ENCODE measurements around the gene PRSS37. TPM values are rescaled to one million over a fixed set of nuclear protein-coding genes. Genes with fewer than 3 reads are reported as not detected.
"Not testable (repeated sequence)": the region's sequence is repeated elsewhere in the genome, so short reads cannot be mapped to it uniquely, and the experiment has no call there.

The PRSS37 gene
- total and polyA plus RNA-seq, 2 of the 13 experiments (the other 11 are each of a cell fraction or from before 2014, with no cell fraction given), result not detected

DNA sequence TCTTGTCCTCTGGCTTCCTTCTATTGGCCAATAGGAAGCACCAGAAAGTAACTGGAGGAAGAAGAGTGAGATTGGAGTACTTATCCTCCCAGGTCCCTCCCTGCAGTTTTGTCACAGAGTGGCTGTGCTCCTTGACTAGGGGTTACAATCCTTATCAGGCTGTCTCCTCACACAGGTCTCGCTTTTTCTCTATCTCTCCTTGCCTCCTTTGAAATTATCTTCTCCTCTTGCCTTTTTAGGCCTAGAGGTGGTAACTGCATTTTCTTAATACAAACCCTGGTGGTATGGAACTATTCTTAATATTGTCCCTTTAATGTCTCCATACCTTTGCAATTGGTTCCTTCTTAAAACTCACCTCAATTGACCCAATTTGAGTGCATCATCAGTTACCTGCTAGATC is 2.7 kb downstream of the PRSS37 start (continued):
- TF ChIP-seq ZNF772 (CRISPR knock-in tag; IDR thresholded peaks at IDR 0.05), result no peak
- TF ChIP-seq MTF1 (CRISPR knock-in tag; IDR thresholded peaks at IDR 0.05), result no peak

GRCh38 chr7:141837683-141838082 is 3.6 kb downstream of the PRSS37 start:
- no peak overlapping the region for H2AFZ ChIP-seq (ENCODE audit: low read length)
- H3K4me1 ChIP-seq (ENCODE audit: insufficient read depth, low read length), result no peaks in the 10 kb centered on the region
- in situ Hi-C loops (cut with HindIII; ENCODE audit: extremely low pct_ligation_motif_present, low pct_unique_long_range_greater_than_20kb) (no loop called here), intact Hi-C loops (cut with micrococcal nuclease; ENCODE audit: unreplicated experiment) (no loop called here)
- H4K20me1 ChIP-seq (ENCODE audit: insufficient read depth, low read length), result no peaks in the 10 kb centered on the region
- H3K4me3 ChIP-seq (replicated peaks in 1 of 3; ENCODE audit: insufficient read depth in 1 of 3, low read depth in 2 of 3, low read length in 3 of 3), result no peak overlapping the region
- no peaks in the 10 kb centered on the region for H3K36me3 ChIP-seq (replicated peaks in 1 of 2; ENCODE audit: control insufficient read depth in 1 of 2, insufficient read depth in 2 of 2, low read length in 2 of 2)
- BruUV-seq (replicated peaks), result no TSS peak
- ATAC-seq, result no peak
- no peak for TF ChIP-seq SAP130 (CRISPR knock-in tag; IDR thresholded peaks at IDR 0.05; ENCODE audit: low read depth)
- TF ChIP-seq SP5 (CRISPR knock-in tag; IDR thresholded peaks at IDR 0.05; ENCODE audit: borderline replicate concordance, low read depth), result no peak
- no peak for TF ChIP-seq MIER2 (CRISPR knock-in tag; IDR thresholded peaks at IDR 0.05)
- no peak for TF ChIP-seq IKZF4 (CRISPR knock-in tag; IDR thresholded peaks at IDR 0.05; ENCODE audit: borderline replicate concordance, low read depth, not compliant biosample characterization)
- TF ChIP-seq ZBTB42 (CRISPR knock-in tag; IDR thresholded peaks at IDR 0.05), result no peak
- no peak for TF ChIP-seq NFE2L2 (IDR thresholded peaks at IDR 0.05; ENCODE audit: low read length)
- no peak for TF ChIP-seq MED8 (CRISPR knock-in tag; IDR thresholded peaks at IDR 0.05; ENCODE audit: insufficient replicate concordance)
- TF ChIP-seq NCOA2 (CRISPR knock-in tag; IDR thresholded peaks at IDR 0.05), result no peak
- no peak for TF ChIP-seq ARNT (IDR thresholded peaks at IDR 0.05)
- TF ChIP-seq PCBP2 (optimal IDR thresholded peaks at IDR 0.05; ENCODE audit: low read depth, low read length, poor library complexity, severe bottlenecking), result no peak
- TF ChIP-seq EP300 (IDR thresholded peaks at IDR 0.05; ENCODE audit: low read depth in 2 of 2, low read length in 2 of 2), result no peak
- TF ChIP-seq EP300 (CRISPR knock-in tag; IDR thresholded peaks at IDR 0.05; ENCODE audit: borderline replicate concordance), result no peak
- TF ChIP-seq ZNF460 (CRISPR knock-in tag; IDR thresholded peaks at IDR 0.05; ENCODE audit: borderline replicate concordance), result no peak
- POLR2A ChIA-PET, result no interaction called here
- DNase-seq (ENCODE audit: low spot score), result no peak
- H3K79me2 ChIP-seq (ENCODE audit: insufficient read depth, low read length), result no peaks in the 10 kb centered on the region
- H3K27ac ChIP-seq (ENCODE audit: extremely low read length, insufficient read depth, low read length), result no peak overlapping the region
- no peak overlapping the region for H3K4me2 ChIP-seq (ENCODE audit: low read depth, low read length)
- FAIRE-seq, result no peak
- whole genome bisulfite sequencing (ENCODE audit: low lambda C conversion rate), result 87% methylated on average over 5 of the region's 5 CpGs
- no peak overlapping the region for H3K9ac ChIP-seq (ENCODE audit: insufficient read depth, low read depth, low read length)
- H3K9me3 ChIP-seq (ENCODE audit: low read length), result no peaks in the 10 kb centered on the region
- CTCF ChIA-PET (ENCODE audit: low intra/inter-chr PET ratio, low total read pairs), result no interaction called here
- H3K27me3 ChIP-seq (ENCODE audit: control insufficient read depth in 1 of 2, insufficient read depth in 2 of 2, low read length in 2 of 2), result no peaks in the 10 kb centered on the region

DNA sequence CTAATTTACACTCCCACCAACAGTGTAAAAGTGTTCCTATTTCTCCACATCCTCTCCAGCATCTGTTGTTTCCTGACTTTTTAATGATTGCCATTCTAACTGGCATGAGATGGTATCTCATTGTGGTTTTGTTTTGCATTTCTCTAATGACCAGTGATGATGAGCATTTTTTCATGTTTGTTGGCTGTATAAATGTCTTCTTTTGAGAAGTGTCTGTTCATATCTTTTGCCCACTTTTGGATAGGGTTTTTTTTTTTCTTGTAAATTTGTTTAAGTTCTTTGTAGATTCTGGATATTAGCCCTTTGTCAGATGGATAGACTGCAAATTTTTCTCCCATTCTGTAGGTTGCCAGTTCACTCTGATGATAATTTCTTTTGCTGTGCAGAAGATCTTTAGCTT is 18.9 kb downstream of the PRSS37 start:
- H2AFZ ChIP-seq (ENCODE audit: low read length); POLR2A ChIA-PET; CTCF ChIA-PET (ENCODE audit: low intra/inter-chr PET ratio, low total read pairs); H3K27me3 ChIP-seq (ENCODE audit: control insufficient read depth in 1 of 2, insufficient read depth in 2 of 2, low read length in 2 of 2); H3K36me3 ChIP-seq (replicated peaks in 1 of 2; ENCODE audit: control insufficient read depth in 1 of 2, insufficient read depth in 2 of 2, low read length in 2 of 2); ATAC-seq; intact Hi-C loops (cut with micrococcal nuclease; ENCODE audit: unreplicated experiment); FAIRE-seq; H3K4me2 ChIP-seq (ENCODE audit: low read depth, low read length); H3K27ac ChIP-seq (ENCODE audit: extremely low read length, insufficient read depth, low read length); in situ Hi-C loops (cut with HindIII; ENCODE audit: extremely low pct_ligation_motif_present, low pct_unique_long_range_greater_than_20kb); H3K79me2 ChIP-seq (ENCODE audit: insufficient read depth, low read length); BruUV-seq (replicated peaks); H3K9ac ChIP-seq (ENCODE audit: insufficient read depth, low read depth, low read length); H4K20me1 ChIP-seq (ENCODE audit: insufficient read depth, low read length); H3K4me1 ChIP-seq (ENCODE audit: insufficient read depth, low read length); DNase-seq (ENCODE audit: low spot score); H3K4me3 ChIP-seq (replicated peaks in 1 of 3; ENCODE audit: insufficient read depth in 1 of 3, low read depth in 2 of 3, low read length in 3 of 3): not testable (repeated sequence)
- peaks cover 21% of the 10 kb centered on the region for H3K9me3 ChIP-seq (ENCODE audit: low read length)

Data from HepG2 (cell line).